HG02840 (cell line): ENCODE results near the gene FRYL.
A peak's percentile ranks its signal among the peaks of the same experiment; 100 is the strongest.
"Not testable (repeated sequence)": the region's sequence is repeated elsewhere in the genome, so short reads cannot be mapped to it uniquely, and the experiment has no call there.

Experiments used
- ATAC-seq: cut with Tn5 transposase; IDR thresholded peaks from one replicate; pipeline ENCODE4 v1.9.1; 2021; ENCODE audit warnings: mild to moderate bottlenecking, moderate library complexity, moderate number of reproducible peaks; ENCODE audit not compliant: unreplicated experiment, low FRiP score

Gene FRYL

GRCh38 chr4:48704091-48704802 lies 75.8 kb downstream of the FRYL start:
- no peak for ATAC-seq

GRCh38 chr4:48699475-48699874 lies 80.6 kb downstream of the FRYL start:
- no peak for ATAC-seq

GRCh38 chr4:48698029-48698971 lies 81.8 kb downstream of the FRYL start:
- ATAC-seq = no peak

- not testable (repeated sequence) for ATAC-seq
Measured at GRCh38 chr4:48697516-48697915, 82.6 kb downstream of the FRYL start.

- ATAC-seq = no peak
Measured at GRCh38 chr4:48694824-48695223, 85.3 kb downstream of the FRYL start.

- ATAC-seq = no peak
Measured at GRCh38 chr4:48693856-48694574, 86.1 kb downstream of the FRYL start.

- ATAC-seq = no peak
Measured at GRCh38 chr4:48692897-48693296, 87.2 kb downstream of the FRYL start.

GRCh38 chr4:48692044-48692443 lies 88.0 kb downstream of the FRYL start:
- ATAC-seq = no peak

GRCh38 chr4:48688953-48689352 lies 91.1 kb downstream of the FRYL start:
- no peak for ATAC-seq

- ATAC-seq = no peak
Measured at GRCh38 chr4:48687313-48688051, 92.6 kb downstream of the FRYL start.

- ATAC-seq = no peak
Measured at GRCh38 chr4:48686369-48686768, 93.7 kb downstream of the FRYL start.

GRCh38 chr4:48683784-48684666 lies 96.1 kb downstream of the FRYL start:
- ATAC-seq = peak; percentile 64

- not testable (repeated sequence) for ATAC-seq
Measured at GRCh38 chr4:48682870-48683269, 97.2 kb downstream of the FRYL start.

- peak; percentile 86 for ATAC-seq
Measured at GRCh38 chr4:48681856-48682255, 98.2 kb downstream of the FRYL start.

- ATAC-seq = no peak
Measured at GRCh38 chr4:48680848-48681568, 99.1 kb downstream of the FRYL start.

- ATAC-seq = no peak
Measured at GRCh38 chr4:48673537-48673936, 106.5 kb downstream of the FRYL start.

- no peak for ATAC-seq
Measured at GRCh38 chr4:48670587-48670986, 109.5 kb downstream of the FRYL start.

- ATAC-seq = no peak
Measured at GRCh38 chr4:48669086-48669485, 111.0 kb downstream of the FRYL start.
